Thyroid gland (tissue), 4 donors: ENCODE results near the gene ALOXE3.
A peak's percentile ranks its signal among the peaks of the same experiment; 100 is the strongest.

ENCODE experiments used
- CTCF ChIP-seq, 6 experiments: fragments of 200-600 bp in 3 of 6; fragments of 450-650 bp in 3 of 6; sonication (generic) in 3 of 6; IDR thresholded peaks; one replicate each; pipeline ENCODE4 v1.5.1; 2016 to 2019; ENCODE audit warnings: antibody characterized with exemption in 6 of 6, mild to moderate bottlenecking in 2 of 6, inconsistent platforms in 1 of 6, moderate library complexity in 1 of 6
- POLR2A ChIP-seq, 2 donors: fragments of 450-650 bp; IDR thresholded peaks; one replicate each; pipeline ENCODE4 v1.6.1; 2017; ENCODE audit warnings: antibody characterized with exemption in 2 of 2, mild to moderate bottlenecking in 2 of 2, moderate library complexity in 1 of 2

GRCh38 chr17:8079291-8080207 is 38.8 kb downstream of the ALOXE3 start:
- TF ChIP-seq CTCF (IDR thresholded peaks at IDR 0.05) (peak; percentile 53 to 93 (median 80)), POLR2A (IDR thresholded peaks at IDR 0.05) (no peak)
